Activated naive CD8-positive, alpha-beta T cell treated with anti-CD3 and anti-CD28 coated beads, Interleukin-2, amount 50 U/mL, for 16 hours (primary cell): ENCODE data around the gene MMD.
"Not testable (repeated sequence)": the region's sequence is repeated elsewhere in the genome, so short reads cannot be mapped to it uniquely, and the experiment has no call there.

Experiments
- DNase-seq: peaks from one replicate; pipeline ENCODE4 v3.0.0-alpha.2; 2020; ENCODE audit warnings: low read depth, low spot score

The MMD gene

DNA sequence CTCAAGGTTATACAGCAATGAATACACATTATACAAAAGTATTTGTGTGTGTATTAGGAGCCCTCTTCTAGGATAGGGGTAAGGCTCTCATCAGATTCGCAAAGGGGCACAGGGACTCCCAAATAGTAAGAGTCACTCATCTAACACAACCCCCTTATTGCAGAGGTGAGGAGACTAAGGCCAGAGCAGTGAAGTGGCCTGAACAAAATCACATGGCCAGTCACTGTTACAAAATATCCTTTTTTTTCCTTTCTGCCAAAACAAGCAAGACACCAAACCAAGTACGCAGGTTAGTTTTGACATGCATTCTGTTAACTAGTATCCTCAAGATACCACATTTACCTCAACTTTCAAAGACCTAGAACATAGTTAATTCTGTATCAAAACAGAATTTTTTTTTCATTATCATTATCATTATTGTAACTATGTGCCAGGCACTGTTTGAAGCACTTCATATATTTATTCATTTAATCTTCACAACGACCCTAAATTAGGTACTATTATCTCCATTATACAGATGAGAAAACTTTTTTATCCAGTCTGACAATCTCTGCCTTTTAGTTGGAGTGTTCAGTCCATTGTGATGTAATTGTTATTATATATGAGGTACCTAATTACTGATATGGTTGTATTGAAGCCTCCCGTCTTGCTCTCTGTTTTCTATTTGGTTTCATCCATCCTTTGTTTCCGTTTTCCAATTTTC, 25.7 kb downstream of the MMD start:
- DNase-seq, result no peak

DNA sequence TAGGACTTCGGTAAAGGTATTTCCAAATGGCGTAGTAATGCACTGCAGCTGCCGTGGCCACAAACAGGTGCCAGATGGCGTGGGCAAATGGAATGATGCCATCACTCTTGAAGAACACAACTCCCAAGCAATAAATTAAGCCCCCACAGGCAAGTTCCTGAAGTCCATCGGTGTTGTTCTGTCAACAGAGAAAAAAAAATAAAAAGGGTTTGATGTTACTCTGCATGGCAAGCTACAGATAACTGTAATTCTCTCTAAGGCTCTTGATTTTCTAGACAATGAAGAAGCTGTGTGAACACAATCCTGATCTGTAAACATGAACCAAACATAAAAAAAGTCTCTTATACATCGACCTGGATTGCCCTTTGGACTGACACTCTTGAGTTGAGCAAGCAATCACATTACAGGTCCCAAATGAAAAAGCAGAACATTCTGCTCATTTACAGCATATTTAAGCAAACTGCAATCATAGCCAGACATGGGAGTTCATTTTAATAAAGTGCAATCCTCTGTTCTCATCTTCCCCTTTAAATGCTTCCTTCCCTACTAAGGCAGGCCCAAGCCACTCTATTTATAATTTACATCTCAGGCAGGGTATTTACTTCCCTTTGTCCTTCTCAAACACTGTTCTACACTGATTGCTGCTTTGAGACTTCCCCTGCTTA, 27.1 kb downstream of the MMD start:
- no peak for DNase-seq

DNA sequence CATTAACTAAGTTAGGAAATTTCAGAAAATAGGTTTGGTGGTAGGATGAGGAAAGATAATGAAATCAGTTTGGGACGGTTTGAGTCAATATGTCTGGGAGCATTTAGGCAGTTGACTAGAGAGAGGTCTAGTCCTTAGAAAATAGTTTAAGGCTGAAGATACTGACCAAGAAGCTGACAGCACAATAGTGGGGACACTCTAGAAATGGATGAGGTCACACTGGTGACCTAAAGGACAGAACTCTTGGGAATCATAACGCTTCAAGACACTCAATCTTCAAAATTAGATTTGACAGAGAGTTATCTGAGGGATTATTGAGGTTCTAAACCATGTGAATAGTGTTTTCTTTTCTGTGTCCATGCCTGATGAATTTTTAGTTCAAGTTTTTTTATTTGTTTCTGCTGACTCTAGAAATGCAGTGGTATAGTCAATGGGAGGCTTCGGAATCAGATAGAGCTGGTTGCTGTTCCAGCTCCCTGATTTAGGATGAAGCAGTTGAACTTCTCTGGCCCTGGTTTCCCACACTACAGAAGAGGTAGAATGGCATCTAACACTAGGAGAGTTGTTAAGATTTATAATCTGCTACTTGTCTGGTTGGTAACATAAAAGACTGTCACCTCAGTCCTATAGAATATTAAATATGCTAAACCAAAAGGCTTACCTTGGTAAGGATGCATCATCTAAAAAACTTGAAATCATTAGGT, 29.7 kb downstream of the MMD start:
- DNase-seq, result no peak

DNA sequence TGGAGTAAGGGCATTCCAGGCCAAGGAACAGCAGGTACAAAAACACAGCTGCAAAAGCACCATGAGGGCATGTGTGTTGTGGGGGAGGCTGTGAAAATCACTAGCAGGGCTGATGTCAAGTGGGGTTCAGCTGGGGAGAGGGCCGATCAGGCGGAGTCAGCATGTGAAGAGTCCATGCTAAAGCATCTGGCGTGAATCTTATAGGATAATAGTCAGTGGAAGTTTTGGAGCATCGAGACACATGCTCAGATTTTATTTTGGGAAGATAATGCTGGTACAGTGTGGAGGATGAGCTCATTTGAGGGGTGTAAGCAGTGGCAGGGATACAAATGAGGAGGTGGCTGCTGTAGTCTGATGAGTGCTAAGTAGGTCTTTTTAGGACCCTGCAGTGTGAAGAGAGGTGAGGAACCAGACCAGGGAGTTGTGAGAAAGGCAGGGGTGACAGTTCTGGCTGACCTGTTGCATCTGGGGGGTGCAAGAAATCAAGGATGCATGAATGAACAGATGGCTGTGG, 30.3 kb downstream of the MMD start:
- DNase-seq, result no peak

DNA sequence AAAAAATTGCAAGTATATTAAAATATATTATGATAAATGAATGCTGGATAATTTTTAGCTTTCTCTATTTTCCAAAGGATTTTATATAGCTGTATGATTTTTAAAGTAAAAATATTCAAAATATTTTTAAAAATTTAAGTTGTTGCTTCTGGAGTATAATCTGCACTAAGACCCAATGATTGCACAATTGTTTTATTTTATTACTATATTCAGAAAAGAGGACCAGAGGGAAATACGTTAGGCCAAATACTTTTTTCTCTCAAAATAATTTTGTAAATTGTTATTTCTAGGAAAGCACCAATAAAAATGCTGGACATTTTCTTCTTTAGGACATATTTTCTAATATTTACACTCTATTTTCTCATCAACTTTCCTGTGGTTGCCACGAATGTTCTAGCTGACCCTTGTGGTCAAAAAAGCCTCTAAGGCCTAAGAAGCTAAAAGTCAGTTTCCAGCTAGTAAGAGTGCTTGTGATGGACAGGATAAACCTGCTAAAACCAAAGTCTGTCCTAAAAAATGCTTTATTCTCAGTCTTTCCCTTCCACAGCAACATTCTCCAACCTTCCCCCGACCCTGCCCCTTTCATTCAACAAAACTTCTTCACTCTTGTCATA, 31.2 kb downstream of the MMD start:
- no peak for DNase-seq

DNA sequence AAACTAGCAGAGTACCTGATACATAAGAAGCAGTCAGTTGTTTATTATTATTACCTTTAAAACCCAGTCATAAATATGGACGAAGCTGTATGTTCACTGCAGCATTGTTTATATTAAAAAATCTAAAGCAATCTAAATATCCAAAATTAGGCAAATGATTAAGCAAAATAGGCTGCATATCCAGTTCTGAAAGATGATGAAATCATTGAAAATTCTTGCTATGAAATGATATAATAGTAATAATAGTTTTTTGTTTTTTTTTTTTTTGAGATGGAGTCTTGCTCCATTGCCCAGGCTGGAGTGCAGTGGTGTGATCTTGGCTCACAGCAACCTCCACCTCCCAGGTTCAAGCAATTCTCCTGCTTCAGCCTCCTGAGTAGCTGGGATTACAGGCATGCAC, 31.9 kb downstream of the MMD start:
- not testable (repeated sequence) for DNase-seq

DNA sequence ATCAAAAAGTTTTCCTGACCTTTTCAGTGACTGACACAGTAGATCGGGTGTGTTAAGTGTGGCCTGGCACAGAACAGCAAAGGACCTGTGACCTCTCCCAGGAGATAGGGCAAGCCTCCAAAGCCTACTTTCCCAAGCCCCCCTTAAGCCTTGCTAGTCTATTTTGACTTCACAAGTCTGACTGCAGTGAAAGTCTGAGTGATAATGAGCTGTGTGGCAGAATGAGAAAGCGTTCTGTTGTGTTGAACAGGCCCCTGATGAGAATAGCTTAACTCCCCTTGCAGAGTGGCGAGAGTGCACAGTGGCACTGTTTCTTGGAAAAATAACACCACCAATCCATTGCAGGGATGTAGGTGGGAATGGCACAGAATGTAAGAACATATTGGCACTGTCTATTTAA, 32.8 kb downstream of the MMD start:
- DNase-seq, result no peak

DNA sequence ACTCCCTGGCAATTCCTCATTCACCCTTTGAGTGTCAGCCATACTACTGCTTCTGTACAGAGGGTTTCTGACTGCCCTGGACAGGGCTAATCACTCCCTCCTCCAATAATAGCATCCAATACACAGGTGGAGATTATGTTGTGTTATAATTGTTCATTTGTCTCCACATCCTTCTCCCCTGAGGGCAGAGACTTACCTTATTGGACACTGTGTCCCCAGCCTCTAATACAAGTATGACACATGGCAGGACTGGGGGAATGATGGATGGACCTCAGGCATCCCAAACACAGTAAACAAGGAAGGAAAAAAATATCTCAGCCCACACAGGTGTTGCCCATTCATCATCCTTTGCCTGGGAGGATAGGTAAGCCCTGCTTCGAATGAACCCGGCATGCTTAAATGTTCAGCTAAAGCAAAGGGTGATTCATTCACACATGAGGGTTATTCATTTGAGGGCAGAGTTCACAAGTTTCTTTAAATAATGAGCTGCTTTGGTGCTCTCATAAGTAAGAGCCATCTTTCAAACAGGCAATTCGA, 34.8 kb downstream of the MMD start:
- DNase-seq, result no peak

DNA sequence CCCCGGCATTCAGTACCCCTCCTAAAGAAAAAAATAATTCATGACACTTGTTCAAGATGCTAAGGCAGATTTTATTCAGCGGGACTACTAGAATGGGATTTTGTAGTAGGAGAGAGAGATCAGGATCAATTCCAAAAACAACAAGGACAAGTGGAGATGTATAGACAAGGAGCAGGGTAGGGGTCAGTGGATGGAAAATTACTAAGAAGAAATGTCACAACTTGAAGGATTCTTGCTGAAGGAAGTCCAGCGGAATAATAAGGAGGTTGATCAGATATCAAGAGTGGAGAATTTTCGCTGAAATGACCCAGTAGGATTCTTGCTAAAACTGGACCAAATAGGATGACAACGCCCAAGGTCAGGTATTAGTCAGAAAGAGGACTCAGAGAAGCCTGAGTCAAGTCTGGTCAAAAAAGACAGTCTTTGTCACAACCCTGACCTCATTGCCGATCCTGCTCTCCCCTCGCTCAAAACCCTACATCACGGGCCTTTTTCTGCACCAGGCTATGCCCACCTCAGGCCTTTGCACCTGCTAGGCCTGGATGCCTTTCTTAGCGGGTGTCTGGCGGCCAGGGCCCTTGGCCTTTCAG, 36.9 kb downstream of the MMD start:
- DNase-seq, result no peak

DNA sequence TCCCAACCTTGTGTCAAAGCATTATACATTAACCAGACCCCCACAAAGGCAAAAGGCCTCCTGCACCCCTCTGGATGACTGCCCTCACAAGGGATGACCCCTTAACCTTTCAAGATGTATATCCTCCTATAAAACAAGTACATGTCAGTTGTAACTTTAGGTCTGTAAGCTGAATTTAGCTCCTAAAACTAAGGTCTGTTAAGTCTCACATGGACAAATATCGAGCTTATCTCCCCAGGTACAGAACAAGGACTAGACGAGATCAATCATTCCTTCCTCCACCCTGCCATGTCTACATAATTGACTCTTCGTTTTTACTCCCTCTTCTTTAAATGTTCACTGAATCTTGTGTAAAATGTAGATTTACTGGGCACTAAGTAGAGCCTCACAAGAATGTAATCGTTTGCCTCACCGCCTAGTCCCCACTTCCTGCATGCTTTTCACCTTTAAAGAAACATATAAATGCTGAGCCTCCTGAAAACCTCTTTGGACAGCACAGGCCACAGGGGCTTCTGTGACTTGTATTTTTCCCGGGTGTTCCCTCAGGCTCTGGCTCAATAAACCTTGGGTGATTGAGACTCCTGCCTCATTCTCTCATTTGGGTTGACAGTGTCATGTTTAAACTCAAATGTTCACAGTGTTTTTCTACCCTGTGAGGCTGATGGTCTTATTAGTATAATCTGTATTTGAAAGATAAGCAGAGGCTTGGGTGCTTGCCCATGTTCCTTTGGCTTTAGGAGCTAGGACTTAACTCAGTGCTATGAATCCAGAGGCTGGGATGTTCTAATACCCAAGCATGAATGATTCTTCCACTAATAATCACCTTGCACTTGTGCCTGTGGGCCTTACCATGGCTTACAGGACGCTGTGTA, 37.6 kb downstream of the MMD start:
- DNase-seq, result no peak

DNA sequence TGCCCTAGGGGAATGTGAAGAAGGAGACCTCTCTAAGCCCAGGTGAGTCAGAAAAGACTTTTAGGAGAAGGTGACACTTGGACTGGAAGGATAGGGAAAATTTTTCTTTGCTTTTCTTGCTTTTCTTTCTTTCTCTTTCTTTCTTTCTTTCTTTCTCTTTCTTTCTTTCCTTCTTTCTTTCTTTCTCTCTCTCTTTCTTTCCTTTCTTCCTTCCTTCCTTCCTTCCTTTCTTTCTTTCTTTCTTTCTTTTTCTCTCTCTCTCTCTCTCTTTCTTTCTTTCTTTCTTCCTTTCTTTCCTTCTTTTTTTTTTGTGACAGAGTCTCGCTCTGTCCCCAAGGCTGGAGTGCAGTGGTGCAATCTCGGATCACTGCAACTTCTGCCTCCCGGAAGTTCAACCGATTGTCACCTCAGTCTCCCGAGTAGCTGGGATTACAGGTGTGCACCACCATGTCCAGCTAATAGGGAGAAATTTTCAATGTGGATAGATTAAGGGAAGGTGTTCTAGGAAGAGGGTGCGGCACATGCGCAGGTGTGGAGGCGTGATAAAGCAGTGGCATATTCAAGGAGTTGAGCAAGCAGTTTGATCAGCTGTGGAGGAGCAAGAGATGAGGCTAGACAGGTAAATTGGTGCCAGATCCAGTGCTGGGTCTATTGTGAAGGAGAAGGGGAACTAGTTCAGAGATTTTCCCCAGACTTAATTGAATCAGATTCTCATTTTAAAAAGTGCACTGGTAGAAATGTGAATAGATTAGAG, 40.4 kb downstream of the MMD start:
- DNase-seq, result no peak

DNA sequence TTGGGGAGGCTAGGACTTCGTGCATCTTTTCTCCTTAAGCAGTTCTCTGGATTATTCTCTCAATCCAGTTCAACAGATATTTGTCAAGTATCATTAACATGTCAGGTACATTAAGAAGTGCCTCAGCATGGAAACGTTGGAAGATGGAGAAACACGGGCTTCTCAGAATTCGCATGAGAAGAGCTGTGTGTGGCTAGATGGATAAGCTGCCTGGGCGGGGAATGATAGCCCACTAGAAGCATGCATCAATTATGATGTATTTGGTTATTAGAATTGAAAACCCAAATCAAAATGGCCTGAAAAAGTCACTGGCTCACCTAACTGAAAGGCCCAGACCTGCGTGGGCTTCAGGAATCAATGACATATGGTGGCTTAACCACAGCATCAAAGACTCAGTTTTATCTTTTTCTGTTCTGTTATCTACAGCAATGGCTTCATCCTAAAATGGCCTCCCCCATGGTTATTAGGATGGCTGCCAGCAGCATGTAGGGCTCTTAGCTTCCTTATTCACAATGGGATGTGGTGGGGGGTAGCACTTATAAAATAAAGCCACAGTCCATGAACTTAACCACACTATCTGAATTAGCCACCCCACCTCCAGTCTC, 43.9 kb downstream of the MMD start:
- DNase-seq, result no peak

DNA sequence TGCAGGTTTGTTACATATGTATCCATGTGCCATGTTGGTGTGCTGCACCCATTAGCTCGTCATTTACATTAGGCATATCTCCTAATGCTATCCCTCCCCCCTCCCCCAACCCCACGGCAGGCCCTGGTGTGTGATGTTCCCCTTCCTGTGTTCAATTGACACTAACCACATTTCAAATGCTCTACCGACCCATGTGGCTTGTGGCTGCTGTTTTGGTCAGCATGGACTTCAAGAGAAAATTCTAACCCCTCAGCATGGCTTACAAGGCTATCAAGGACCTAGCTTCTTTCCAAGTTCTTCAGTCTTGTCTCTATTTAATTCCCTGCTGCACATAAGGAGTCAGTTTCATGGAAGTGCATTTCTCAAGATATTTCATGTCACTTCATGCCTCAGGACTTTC, 52.9 kb downstream of the MMD start:
- no peak for DNase-seq

DNA sequence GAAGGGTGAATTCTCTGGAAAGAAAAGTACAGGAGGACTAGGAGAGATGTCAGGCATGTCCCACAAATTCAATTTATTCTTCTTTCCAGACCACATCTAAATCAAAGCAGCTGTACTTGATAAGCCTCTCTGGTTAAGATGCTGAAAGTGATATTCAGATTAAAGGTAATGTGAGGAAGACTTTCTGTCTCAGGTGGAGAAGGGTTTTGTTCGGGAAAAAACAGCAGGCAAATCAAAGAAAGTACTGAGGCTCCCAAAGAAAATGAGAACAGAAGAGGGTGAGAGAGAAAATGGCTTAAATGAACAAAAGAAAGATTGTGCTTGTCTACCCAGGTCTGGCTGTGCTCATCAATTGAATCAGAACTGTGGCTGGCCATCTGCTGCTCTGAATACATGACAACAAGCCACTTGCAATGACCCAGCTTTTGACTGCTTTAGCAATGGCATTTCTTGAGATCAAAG, 55.6 kb downstream of the MMD start:
- DNase-seq, result no peak

DNA sequence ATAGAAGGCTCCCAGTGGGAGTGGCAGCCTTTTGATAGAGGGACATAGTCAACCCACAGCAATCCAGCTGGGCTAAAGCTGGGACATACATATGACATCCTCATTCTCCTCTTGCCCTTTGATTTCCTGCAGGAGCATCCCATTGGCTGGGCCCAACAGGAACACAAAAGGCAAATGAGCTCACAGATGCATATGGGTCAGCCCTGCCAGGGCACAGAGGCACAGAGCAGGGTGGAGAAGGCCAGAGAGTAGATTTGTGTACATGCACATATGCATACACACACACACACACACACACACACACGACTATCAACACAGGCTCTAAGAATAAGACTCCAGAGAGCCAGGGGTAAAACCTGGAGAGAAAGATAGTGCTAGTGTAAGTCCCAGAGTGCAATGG, 58.6 kb downstream of the MMD start:
- no peak for DNase-seq

DNA sequence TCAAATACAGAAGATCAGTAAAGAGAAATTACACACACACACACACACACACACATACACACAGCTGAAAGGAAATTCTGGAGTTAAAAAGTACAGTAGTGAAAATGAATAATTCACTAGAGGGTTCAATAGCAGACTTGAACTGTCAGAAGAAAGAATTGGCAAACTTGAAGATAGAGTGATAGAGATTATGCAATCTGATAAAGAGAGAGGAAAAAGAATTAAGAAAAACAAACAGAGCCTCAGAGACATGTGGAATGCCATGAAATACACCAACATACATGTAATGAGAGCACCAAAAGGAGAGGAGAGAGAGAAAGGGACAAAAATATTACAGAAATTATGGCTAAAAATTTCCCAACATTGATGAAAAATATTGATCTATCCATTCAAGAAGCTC, 60.7 kb downstream of the MMD start:
- no peak for DNase-seq

DNA sequence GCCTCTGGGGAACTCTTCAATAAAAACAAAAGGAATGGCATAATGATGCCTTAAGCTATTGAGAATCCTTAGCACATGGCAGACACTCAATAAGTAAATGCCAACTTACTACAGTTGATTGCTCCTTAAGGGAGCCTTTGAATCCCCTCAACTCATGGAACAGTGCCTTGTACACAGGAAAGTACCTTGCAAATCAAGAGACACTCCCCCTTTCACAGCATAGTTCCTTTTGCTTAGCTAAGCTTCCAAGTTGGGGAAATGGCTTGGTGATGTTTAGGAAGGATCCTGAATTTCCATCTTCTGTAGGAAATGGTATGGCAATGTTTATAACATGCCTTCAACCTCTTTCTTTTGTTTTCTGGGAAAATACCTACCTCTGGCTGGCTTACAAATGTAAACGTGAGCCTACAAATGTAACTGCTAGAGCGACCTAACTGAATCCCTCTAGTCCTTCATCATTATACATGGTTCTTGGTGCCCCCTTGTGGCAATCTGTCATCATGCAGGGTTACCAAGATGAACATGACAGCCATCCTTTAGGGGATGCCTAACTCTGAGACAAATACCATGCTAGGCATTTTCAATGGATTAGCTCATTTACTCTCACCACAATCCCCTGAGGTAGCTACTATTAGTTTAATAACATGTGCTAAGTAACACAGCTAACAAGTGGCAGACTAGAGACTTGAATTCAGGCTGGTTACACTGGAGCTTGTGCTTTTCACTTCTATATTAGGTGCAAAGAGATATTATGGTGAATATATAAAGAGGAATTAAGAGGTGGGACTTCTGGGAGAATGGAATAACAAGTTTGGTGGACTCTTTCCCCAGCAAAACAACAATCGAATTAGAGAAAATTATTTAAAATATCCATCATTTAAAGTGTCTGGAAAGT, 65.0 kb downstream of the MMD start:
- DNase-seq, result peak; percentile 37

DNA sequence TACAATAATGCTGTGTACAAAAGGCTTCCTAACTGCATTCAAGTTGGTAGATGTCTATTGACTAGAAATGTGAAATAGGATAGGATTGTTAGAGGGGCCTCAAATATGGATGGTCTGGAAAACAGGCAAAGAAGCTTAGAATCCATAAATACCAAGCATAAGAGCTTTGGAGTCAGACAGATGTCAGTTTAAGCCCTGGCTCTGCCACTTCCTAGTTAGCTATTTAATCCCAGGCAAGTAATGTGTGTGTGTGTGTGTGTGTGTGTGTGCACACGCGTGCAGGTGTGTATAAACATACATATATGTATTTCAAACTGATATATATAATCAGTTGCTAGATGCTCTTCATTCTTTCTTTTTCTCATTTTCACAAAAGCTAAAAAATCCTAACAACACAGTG, 66.7 kb downstream of the MMD start:
- no peak for DNase-seq
